HUDEP-2 (cell line): Measurements from ENCODE around the gene ZC4H2.
A peak's percentile ranks its signal among the peaks of the same experiment; 100 is the strongest.
"Not testable (repeated sequence)": the region's sequence is repeated elsewhere in the genome, so short reads cannot be mapped to it uniquely, and the experiment has no call there.

Experiments used
- DNase-seq, 76 experiments: peaks; one replicate each; lab custom pipeline; 2025; ENCODE audit not compliant: unreplicated experiment in 76 of 76; lab: John Stamatoyannopoulos, UW

Gene ZC4H2

DNA sequence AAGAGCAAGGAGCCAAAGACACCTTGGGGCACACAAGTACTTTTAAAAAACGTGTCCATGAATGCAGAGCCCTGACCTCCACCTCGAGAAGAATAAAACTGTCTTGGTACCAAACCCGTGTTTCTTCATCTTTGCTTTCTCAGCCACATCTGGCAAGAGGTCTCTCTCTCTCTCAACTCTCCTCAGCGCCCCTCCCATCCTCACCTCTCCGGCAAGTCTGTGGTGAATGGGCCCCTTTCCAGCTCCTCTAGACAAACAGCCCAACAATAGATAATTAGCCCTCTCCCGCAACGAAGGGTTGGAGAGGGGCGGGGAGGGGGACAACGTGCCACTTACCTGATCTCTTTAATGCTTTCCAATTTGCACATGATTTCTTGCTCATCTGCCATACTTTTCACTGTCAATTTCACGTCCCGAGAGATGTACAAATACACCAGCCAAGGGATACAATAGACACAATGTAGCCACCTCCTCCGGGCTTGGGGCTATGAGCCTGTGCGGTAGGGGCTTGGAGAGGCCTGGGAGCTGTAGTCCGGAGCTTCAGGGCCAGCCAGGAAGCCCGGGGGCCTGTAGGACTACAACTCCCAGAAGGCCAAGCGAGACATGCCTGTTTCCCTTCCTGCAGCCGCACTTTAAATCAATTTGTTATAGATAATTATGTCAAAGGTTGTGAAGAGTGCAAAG is at the start of gene ZC4H2:
Gene ZC4H2 (minus strand): TSS at position 462 of the 684 bp plus-strand sequence. CDS start 73 bp downstream, at position 389.
- peak in 22 of 76 experiments; percentile 0 to 17 (median 2) for DNase-seq

DNA sequence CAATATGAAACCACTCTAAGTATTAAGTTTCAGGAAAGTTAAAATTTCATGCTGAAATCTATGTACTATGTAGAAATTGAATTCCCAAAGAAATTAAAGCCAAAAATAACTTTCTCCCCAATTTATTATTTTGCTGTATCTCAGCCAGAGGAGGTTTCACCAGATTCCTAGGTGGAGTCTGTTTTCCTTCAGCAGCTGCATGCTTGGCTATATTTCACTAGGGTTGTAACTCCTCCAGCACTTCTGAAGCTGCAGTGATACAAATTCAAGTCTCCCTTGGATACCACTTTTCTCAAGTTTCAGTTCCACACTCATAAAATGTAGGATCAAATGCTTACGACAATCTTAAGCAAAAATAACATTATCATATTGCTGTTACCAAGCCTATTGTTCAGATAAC is 41.2 kb upstream of the ZC4H2 start:
- DNase-seq = no peak

GRCh38 chrX:65014230-65014629 is 38.0 kb upstream of the ZC4H2 start:
- no peak for DNase-seq

DNA sequence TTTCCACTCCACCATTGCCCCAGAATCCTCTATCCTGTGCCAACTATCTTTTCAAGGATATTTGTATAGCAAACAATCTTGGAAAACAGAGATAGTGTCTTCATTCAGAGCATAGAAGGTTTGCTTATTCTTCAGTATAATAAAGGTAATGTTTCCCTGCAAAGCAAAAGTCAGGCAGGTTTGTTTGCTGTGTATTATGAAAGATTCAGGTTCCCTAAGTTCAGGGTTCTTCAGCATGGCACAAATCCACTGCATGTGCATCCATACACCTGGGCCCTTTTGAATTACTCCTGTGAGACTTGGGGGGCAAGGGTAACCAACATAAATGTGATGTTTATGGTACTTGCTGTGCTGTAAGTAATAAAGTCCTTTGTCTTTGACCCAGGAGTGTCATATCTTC is 33.2 kb upstream of the ZC4H2 start:
- no peak for DNase-seq

GRCh38 chrX:65002208-65002607 is 26.0 kb upstream of the ZC4H2 start:
- not testable (repeated sequence) for DNase-seq

DNA sequence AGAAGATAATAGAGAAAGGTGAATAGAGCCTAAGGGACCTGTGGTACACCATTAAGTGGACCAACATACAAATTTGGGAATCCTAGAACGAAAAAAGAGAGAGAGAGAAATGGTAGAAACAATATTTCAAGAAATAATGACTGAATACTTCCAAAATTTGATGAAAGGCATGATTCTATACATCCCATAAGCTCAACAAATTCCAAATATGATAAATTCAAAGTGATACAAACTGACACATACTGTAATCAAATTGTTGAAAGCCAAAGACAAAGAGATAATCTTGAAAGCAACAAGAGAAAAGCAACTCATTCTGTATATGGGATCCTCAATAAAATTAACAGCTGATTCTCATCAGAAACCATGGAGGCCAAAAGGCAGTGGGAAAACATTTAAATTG is 20.6 kb upstream of the ZC4H2 start:
- no peak for DNase-seq

DNA sequence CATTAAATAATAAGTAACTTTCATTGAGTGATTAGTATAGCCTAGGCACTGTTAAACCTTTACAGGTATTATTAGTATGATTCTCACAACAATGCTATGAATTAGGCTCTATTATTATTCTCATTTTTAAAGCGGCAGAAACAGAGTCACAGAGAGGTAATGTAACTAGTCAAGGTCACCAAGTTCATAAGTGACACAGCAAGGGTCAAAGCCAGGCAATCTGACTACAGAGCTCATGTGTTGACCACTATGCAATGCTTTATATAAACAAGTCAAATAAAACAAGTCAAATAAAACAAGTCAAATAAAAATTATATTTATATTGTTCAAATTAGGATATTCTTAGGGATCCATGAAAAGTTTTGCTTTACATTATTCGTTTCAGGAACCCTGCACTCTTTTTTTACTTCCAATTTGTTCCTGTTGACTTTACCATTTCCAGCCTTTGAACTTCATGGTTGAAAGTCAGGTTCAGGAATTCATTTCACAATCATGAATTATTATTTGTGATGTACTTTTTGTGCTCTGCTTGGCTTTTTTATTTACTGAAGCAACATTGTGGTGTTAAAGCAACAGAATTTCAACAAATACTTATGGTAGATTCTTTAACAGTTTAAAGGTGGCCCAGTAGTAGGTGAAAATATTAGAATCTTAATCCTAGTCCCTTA is 18.0 kb upstream of the ZC4H2 start:
- DNase-seq = no peak

DNA sequence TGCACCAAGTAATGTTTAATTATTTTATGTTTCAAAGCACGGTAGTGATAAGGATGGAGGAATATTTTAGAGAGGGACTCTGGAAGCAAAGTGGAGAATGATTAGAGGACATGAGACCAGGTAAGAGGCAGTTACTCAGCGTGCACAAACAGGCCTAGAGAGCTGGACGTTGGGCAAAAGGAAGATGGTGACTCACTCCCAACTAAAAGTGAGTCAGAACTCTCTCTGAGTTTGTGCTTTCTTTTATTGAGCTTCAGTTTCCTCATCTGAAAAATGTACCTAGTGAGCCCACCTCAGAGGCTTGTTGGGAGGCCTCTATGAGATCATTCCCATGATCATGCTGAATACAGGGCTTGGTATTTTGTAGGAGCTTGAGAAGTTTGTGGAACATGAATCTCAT is 1.6 kb upstream of the ZC4H2 start:
- no peak for DNase-seq

- no peak for DNase-seq
Observed at GRCh38 chrX:64977051-64977450, 801 bp upstream of the ZC4H2 start.

GRCh38 chrX:64976673-64977040 is 407 bp upstream of the ZC4H2 start:
- DNase-seq = no peak

DNA sequence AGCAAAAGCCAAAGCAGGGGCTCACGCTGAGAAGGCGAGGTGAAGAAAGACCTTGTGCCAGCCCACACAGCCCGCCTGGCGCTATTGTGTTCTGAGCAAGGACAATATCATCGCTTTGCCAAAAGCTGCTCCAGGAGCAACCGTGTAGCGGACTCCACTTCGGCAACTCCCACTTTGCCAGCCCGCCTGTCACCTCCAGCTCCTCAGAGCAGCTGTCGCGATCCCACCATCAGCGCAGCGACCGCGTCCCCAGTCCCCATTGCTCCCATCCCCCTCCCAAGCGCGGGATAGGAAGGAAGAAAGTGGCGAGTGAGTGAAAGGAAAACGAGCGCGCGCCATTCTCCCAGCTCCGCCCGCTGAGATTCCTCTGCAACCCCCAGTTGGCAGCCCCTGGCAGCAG is 759 bp downstream of the ZC4H2 start:
- DNase-seq = peak in 3 of 76 experiments; percentile 0 to 5 (median 0)

DNA sequence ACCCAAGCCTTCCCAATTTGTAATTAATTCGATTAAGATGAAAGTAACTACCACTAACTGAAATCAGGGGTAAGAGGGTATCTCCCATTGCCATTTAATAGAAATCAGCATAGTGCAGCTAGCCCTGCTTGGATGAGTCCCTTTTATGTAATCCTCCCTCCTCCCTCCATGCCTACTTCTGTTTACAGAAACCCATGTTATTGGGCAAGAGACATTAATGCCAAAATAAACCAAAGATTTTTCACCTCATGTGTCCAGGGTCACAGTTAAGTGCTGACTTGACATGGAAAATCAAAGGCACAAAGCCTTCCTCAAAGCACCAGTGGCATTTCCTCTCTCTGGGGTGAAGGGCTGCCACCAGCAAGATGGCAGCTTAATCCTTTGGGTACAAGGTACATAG is 50.8 kb downstream of the ZC4H2 start:
- no peak for DNase-seq

GRCh38 chrX:64908121-64908520 is 68.1 kb downstream of the ZC4H2 start:
- DNase-seq = no peak

- peak in 30 of 76 experiments; percentile 0 to 44 (median 4) for DNase-seq
Observed at GRCh38 chrX:64894454-64895038, 81.7 kb downstream of the ZC4H2 start.

- DNase-seq = peak in 8 of 76 experiments; percentile 0 to 8 (median 0)
Observed at GRCh38 chrX:64885850-64886249, 90.4 kb downstream of the ZC4H2 start.

GRCh38 chrX:64878709-64879108 is 97.5 kb downstream of the ZC4H2 start:
- DNase-seq = not testable (repeated sequence)

- no peak for DNase-seq
Observed at GRCh38 chrX:64867217-64867616, 109.0 kb downstream of the ZC4H2 start.
